Activated CD4-positive, CD25-positive, alpha-beta regulatory T cell (primary cell): ENCODE results near the gene TDRD15.
"Not testable (repeated sequence)": the region's sequence is repeated elsewhere in the genome, so short reads cannot be mapped to it uniquely, and the experiment has no call there.

Experiments
- DNase-seq, 4 experiments: peaks; one replicate each; lab custom pipeline; 2025; lab: John Stamatoyannopoulos, UW

TDRD15 gene

GRCh38 chr2:21146638-21147037, 22.9 kb downstream of the TDRD15 start:
- no peak for DNase-seq

- no peak for DNase-seq
Measured at GRCh38 chr2:21148718-21149117, 24.9 kb downstream of the TDRD15 start.

GRCh38 chr2:21151234-21151633, 27.5 kb downstream of the TDRD15 start:
- DNase-seq: not testable (repeated sequence)

- DNase-seq: no peak
Measured at GRCh38 chr2:21155365-21156136, 31.8 kb downstream of the TDRD15 start.

- DNase-seq: no peak
Measured at GRCh38 chr2:21161122-21161521, 37.4 kb downstream of the TDRD15 start.

GRCh38 chr2:21161832-21162614, 38.3 kb downstream of the TDRD15 start:
- DNase-seq: no peak

- DNase-seq: no peak
Measured at GRCh38 chr2:21162615-21162878, 38.8 kb downstream of the TDRD15 start.

- no peak for DNase-seq
Measured at GRCh38 chr2:21163213-21163612, 39.4 kb downstream of the TDRD15 start.

- DNase-seq: no peak
Measured at GRCh38 chr2:21165350-21165749, 41.6 kb downstream of the TDRD15 start.

GRCh38 chr2:21175895-21176646, 52.3 kb downstream of the TDRD15 start:
- no peak for DNase-seq

GRCh38 chr2:21181957-21182356, 58.2 kb downstream of the TDRD15 start:
- no peak for DNase-seq

- no peak for DNase-seq
Measured at GRCh38 chr2:21183306-21183705, 59.5 kb downstream of the TDRD15 start.

GRCh38 chr2:21183726-21184125, 60.0 kb downstream of the TDRD15 start:
- no peak for DNase-seq

GRCh38 chr2:21191535-21191934, 67.8 kb downstream of the TDRD15 start:
- DNase-seq: no peak
